Measurements from ENCODE around the gene PRB2.
"Not testable (repeated sequence)": the region's sequence is repeated elsewhere in the genome, so short reads cannot be mapped to it uniquely, and the experiment has no call there.

The PRB2 gene

GRCh38 chr12:11395467-11395866 is at the start of gene PRB2:
TSS of gene PRB2 (minus strand) at chr12:11395567. CDS start at chr12:11395529, 38 bp downstream.
- DNase-seq = not testable (repeated sequence)

GRCh38 chr12:11437966-11438365 is 42.6 kb upstream of the PRB2 start:
- no peak for DNase-seq

DNA sequence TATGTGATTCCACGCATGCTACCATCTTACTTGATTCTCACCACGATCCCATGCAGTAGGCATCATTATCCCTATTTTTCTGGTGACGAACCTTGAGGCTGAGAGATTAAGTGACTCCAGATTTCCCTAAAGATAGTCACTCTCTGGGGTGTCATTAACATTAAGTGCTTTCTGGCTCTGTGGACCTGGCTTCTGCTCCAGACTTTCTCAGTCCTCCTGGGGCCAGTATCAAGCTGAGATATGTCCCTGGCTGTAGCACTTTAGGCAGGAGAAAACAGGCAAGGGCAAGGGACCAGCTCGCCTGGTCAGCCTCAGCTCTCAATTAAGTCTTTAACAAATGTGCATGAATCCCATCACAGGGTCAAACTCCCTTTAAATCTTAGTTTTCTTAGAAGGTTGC is 38.3 kb upstream of the PRB2 start:
- DNase-seq = no peak

DNA sequence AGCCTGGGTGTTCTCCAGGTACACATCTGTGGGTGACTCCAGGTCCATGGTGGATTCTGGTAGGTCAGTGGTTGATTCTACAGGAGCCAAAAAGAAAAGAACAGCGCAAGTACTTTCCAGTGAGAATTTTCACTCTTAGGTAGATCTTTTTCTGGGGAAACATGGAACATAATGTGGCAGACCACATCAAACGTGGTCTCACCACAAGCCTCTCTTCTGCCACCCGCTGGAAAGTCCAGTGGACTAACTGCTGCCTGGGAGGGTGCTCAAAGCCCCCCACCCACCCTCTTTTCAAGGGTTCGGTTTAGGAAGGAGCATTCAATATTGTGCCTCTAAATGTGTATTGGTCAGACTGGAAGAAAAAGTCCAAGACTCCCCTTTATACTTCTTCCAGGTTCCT is 36.1 kb upstream of the PRB2 start:
- DNase-seq = no peak

- no peak for DNase-seq
Measured at GRCh38 chr12:11427341-11427740, 32.0 kb upstream of the PRB2 start.

GRCh38 chr12:11412731-11413130 is 17.4 kb upstream of the PRB2 start:
- no peak for DNase-seq

- no peak for DNase-seq
Measured at GRCh38 chr12:11408096-11408495, 12.7 kb upstream of the PRB2 start.

GRCh38 chr12:11397366-11397765 is 2.0 kb upstream of the PRB2 start:
- DNase-seq = no peak

DNA sequence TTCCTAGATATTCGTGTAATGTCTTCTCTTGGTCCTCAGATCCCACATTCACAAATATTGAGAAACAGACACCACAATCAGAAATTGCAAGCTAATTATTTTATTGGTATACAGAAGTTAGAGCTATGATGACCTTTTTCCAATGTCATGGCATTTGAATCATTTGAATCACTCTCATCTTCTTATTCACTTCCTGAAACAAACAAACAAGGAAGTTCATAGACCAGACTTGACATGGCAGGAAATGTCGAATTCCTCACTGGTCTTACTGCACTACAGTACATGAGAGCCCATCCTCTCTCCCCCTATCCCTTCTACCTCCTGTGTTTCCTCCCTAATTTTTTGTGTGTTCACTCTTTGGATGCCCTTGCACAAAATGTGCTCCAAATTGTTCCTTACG is 3.9 kb downstream of the PRB2 start:
- not testable (repeated sequence) for DNase-seq

DNA sequence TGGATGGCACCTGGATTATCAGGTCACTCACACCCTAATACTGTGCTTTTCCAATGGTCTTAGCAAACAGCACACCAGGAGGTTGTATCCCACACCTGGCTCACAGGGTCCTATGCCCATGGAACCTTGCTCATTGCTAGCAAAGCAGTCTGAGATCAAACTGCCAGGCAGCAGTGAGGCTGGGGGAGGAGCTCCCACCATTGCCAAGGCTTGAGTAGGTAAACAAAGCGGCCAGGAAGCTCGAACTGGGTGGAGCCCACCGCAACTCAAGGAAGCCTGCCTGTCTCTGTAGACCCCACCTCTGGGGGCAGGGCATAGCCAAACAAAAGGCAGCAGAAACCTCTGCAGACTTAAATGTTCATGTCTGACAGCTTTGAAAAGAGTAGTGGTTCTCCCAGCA is 17.9 kb downstream of the PRB2 start:
- not testable (repeated sequence) for DNase-seq

DNA sequence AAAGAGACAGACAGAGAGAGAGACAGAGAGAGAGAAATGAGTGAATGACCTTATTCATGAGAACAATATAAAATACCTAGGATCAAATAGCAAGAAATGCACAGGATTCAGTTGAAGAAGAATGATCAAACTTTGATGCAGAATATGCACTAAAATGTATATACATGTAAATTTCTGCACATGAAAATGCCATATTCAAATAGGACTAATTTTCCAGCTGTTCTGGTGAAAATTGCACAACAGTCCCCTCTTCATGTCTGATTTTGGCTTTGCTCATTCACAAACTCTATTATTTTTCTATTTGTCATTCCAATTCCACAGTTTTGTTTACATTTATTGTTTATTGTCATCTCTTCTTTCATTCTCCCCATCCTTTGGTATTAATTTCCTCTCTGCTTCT is 34.2 kb downstream of the PRB2 start:
- no peak for DNase-seq

- not testable (repeated sequence) for DNase-seq
Measured at GRCh38 chr12:11360205-11360883, 35.0 kb downstream of the PRB2 start.

DNA sequence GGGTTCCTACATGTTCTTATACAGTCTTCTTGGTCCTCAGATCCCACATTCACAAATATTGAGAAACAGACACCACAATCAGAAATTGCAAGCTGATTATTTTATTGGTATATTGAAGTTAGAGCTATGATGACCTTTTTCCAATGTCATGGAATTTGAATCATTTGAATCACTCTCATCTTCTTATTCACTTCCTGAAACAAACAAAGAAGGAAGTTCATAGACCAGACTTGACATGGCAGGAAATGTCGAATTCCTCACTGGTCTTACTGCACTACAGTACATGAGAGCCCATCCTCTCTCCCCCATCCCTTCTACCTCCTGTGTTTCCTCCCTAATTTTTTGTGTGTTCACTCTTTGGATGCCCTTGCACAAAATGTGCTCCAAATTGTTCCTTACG is 43.6 kb downstream of the PRB2 start:
- not testable (repeated sequence) for DNase-seq

GRCh38 chr12:11348439-11348838 is 46.9 kb downstream of the PRB2 start:
- DNase-seq = no peak

DNA sequence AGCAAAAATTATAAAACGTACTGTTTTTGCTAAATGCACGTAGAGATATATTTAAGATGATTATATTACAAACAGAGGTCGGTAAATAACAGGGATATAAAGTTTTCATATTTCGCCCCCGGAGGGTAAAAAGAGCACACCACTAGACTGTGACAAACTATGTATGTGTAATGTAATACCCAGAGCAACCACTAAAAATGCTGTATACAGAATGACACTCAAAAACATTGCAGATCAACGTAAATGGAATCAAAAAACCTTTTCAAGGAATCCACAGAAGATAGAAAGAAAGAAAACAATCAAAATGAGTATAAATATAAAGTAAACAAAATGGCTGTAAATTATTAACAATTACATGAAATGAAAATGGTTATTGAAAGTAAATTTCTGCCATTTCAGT is 47.6 kb downstream of the PRB2 start:
- no peak for DNase-seq

GRCh38 chr12:11344500-11344899 is 50.9 kb downstream of the PRB2 start:
- DNase-seq = no peak

All from activated naive CD4-positive, alpha-beta T cell treated with anti-CD3 and anti-CD28 coated beads, Interleukin-2, amount 50 U/mL, for 16 hours (primary cell).